Skeletal muscle satellite cell (primary cell): ENCODE measurements around the gene AAK1.

Experiments
- H3K27me3 ChIP-seq: 2 replicates; pipeline ENCODE4 v1.7.0; 2013; ENCODE audit warnings: low read length; ENCODE audit not compliant: control insufficient read depth, insufficient read depth
- H3K36me3 ChIP-seq: 2 replicates; pipeline ENCODE4 v1.7.0; 2013; ENCODE audit warnings: mild to moderate bottlenecking, control low read depth, low read length; ENCODE audit not compliant: insufficient read depth
- H3K4me1 ChIP-seq: 2 replicates; pipeline ENCODE4 v1.7.0; 2013; ENCODE audit warnings: low read length; ENCODE audit not compliant: control insufficient read depth, insufficient read depth
- H3K4me2 ChIP-seq: 2 replicates; pipeline ENCODE4 v1.7.0; 2013; ENCODE audit warnings: mild to moderate bottlenecking, low read length
- H3K4me3 ChIP-seq: 2 replicates; pipeline ENCODE4 v1.7.0; 2013; ENCODE audit warnings: low read length
- H3K9ac ChIP-seq: 2 replicates; pipeline ENCODE4 v1.7.0; 2013; ENCODE audit warnings: mild to moderate bottlenecking, low read depth, low read length, moderate library complexity
- H3K9me3 ChIP-seq: replicated peaks from 2 replicates; pipeline ENCODE4 v1.7.0; 2013; ENCODE audit warnings: mild to moderate bottlenecking, control low read depth, low read length

AAK1 gene

GRCh38 chr2:69481421-69481820 is 162.1 kb downstream of the AAK1 start:
- H3K27me3 ChIP-seq: no peaks in the 10 kb centered on the region
- H3K9me3 ChIP-seq: no peaks in the 10 kb centered on the region
- no peak overlapping the region for H3K4me2 ChIP-seq
- peaks cover 18% of the 10 kb centered on the region for H3K36me3 ChIP-seq
- no peak overlapping the region for H3K9ac ChIP-seq
- no peak overlapping the region for H3K4me3 ChIP-seq
- no peaks in the 10 kb centered on the region for H3K4me1 ChIP-seq

- H3K27me3 ChIP-seq: no peaks in the 10 kb centered on the region
- H3K36me3 ChIP-seq: peaks cover 24% of the 10 kb centered on the region
- no peaks in the 10 kb centered on the region for H3K4me1 ChIP-seq
- H3K4me2 ChIP-seq: no peak overlapping the region
- no peaks in the 10 kb centered on the region for H3K9me3 ChIP-seq
- H3K9ac ChIP-seq: no peak overlapping the region
- H3K4me3 ChIP-seq: no peak overlapping the region
Observed at GRCh38 chr2:69477627-69478026, 165.9 kb downstream of the AAK1 start.

- Histone ChIP-seq H3K36me3 (peaks cover 19% of the 10 kb centered on the region), H3K4me2 (no peak overlapping the region)
Observed at GRCh38 chr2:69474688-69475087, 168.9 kb downstream of the AAK1 start.

GRCh38 chr2:69471793-69472192 is 171.7 kb downstream of the AAK1 start:
- no peak overlapping the region for H3K4me3 ChIP-seq
- no peak overlapping the region for H3K4me2 ChIP-seq
- H3K36me3 ChIP-seq: peaks cover 23% of the 10 kb centered on the region
- H3K9ac ChIP-seq: no peak overlapping the region
- no peaks in the 10 kb centered on the region for H3K4me1 ChIP-seq
- no peaks in the 10 kb centered on the region for H3K27me3 ChIP-seq
- no peaks in the 10 kb centered on the region for H3K9me3 ChIP-seq

More at GRCh38 chr2:69474688-69475087, 168.9 kb downstream of the AAK1 start:
- H3K27me3 ChIP-seq: no peaks in the 10 kb centered on the region
- H3K4me3 ChIP-seq: no peak overlapping the region
- H3K4me1 ChIP-seq: no peaks in the 10 kb centered on the region
- H3K9me3 ChIP-seq: no peaks in the 10 kb centered on the region
- H3K9ac ChIP-seq: no peak overlapping the region

GRCh38 chr2:69470911-69471310 is 172.6 kb downstream of the AAK1 start:
- Histone ChIP-seq H3K27me3 (no peaks in the 10 kb centered on the region), H3K9me3 (no peaks in the 10 kb centered on the region), H3K9ac (no peak overlapping the region), H3K36me3 (peaks cover 23% of the 10 kb centered on the region), H3K4me3 (no peak overlapping the region), H3K4me2 (no peak overlapping the region), H3K4me1 (no peaks in the 10 kb centered on the region)

GRCh38 chr2:69469784-69470183 is 173.8 kb downstream of the AAK1 start:
- H3K9ac ChIP-seq: no peak overlapping the region
- H3K4me2 ChIP-seq: no peak overlapping the region
- H3K36me3 ChIP-seq: peaks cover 24% of the 10 kb centered on the region
- no peak overlapping the region for H3K4me3 ChIP-seq
- H3K9me3 ChIP-seq: no peaks in the 10 kb centered on the region
- H3K4me1 ChIP-seq: no peaks in the 10 kb centered on the region
- H3K27me3 ChIP-seq: no peaks in the 10 kb centered on the region

GRCh38 chr2:69469375-69469774 is 174.2 kb downstream of the AAK1 start:
- Histone ChIP-seq H3K36me3 (peaks cover 26% of the 10 kb centered on the region), H3K4me2 (no peak overlapping the region), H3K9ac (no peak overlapping the region), H3K4me3 (no peak overlapping the region), H3K4me1 (no peaks in the 10 kb centered on the region), H3K27me3 (no peaks in the 10 kb centered on the region), H3K9me3 (no peaks in the 10 kb centered on the region)

- H3K4me1 ChIP-seq: no peaks in the 10 kb centered on the region
- no peaks in the 10 kb centered on the region for H3K9me3 ChIP-seq
- H3K27me3 ChIP-seq: no peaks in the 10 kb centered on the region
- no peak overlapping the region for H3K9ac ChIP-seq
- peaks cover 33% of the 10 kb centered on the region for H3K36me3 ChIP-seq
- no peak overlapping the region for H3K4me2 ChIP-seq
- H3K4me3 ChIP-seq: no peak overlapping the region
Observed at GRCh38 chr2:69466728-69467127, 176.8 kb downstream of the AAK1 start.

GRCh38 chr2:69465513-69466456 is 177.8 kb downstream of the AAK1 start:
- H3K36me3 ChIP-seq: peaks cover 33% of the 10 kb centered on the region
- no peaks in the 10 kb centered on the region for H3K9me3 ChIP-seq
- no peak overlapping the region for H3K9ac ChIP-seq
- H3K4me2 ChIP-seq: no peak overlapping the region
- no peak overlapping the region for H3K4me3 ChIP-seq
- H3K27me3 ChIP-seq: no peaks in the 10 kb centered on the region
- H3K4me1 ChIP-seq: no peaks in the 10 kb centered on the region

- peaks cover 29% of the 10 kb centered on the region for H3K36me3 ChIP-seq
- H3K9me3 ChIP-seq: no peaks in the 10 kb centered on the region
- no peaks in the 10 kb centered on the region for H3K27me3 ChIP-seq
- no peak overlapping the region for H3K4me2 ChIP-seq
- no peaks in the 10 kb centered on the region for H3K4me1 ChIP-seq
- H3K4me3 ChIP-seq: no peak overlapping the region
- no peak overlapping the region for H3K9ac ChIP-seq
Observed at GRCh38 chr2:69464575-69464974, 179.0 kb downstream of the AAK1 start.

GRCh38 chr2:69462780-69463179 is 180.8 kb downstream of the AAK1 start:
- Histone ChIP-seq H3K9ac (no peak overlapping the region), H3K9me3 (no peaks in the 10 kb centered on the region), H3K27me3 (no peaks in the 10 kb centered on the region), H3K36me3 (peaks cover 29% of the 10 kb centered on the region), H3K4me2 (no peak overlapping the region), H3K4me3 (no peak overlapping the region), H3K4me1 (no peaks in the 10 kb centered on the region)

- no peak overlapping the region for H3K9ac ChIP-seq
- no peak overlapping the region for H3K4me2 ChIP-seq
- H3K4me1 ChIP-seq: no peaks in the 10 kb centered on the region
- H3K36me3 ChIP-seq: peaks cover 19% of the 10 kb centered on the region
- H3K4me3 ChIP-seq: no peak overlapping the region
- H3K9me3 ChIP-seq: no peaks in the 10 kb centered on the region
- H3K27me3 ChIP-seq: no peaks in the 10 kb centered on the region
Observed at GRCh38 chr2:69461404-69461803, 182.1 kb downstream of the AAK1 start.
